Sigmoid colon (tissue), 4 donors: ENCODE results near the gene HMBS.

Source experiments
- CTCF ChIP-seq, 4 experiments: fragments of 450-650 bp in 3 of 4; fragments of 200-600 bp in 1 of 4; IDR thresholded peaks; one replicate each; pipeline ENCODE4 v1.5.1; 2016 to 2019; ENCODE audit warnings: antibody characterized with exemption in 4 of 4, mild to moderate bottlenecking in 3 of 4, moderate library complexity in 2 of 4
- POLR2AphosphoS5 ChIP-seq, 4 donors: sonication (generic); formaldehyde crosslinking; IDR thresholded peaks; one replicate each; pipeline ENCODE4 v1.6.1; 2017; ENCODE audit warnings: antibody characterized with exemption in 4 of 4

GRCh38 chr11:119120639-119121007 is 35.9 kb downstream of the HMBS start:
- TF ChIP-seq CTCF (IDR thresholded peaks at IDR 0.05) (no peak), POLR2AphosphoS5 (IDR thresholded peaks at IDR 0.05) (no peak)
